DMS 273 (cell line): Measurements from ENCODE around the gene EIF3F.
A peak's percentile ranks its signal among the peaks of the same experiment; 100 is the strongest.

ENCODE experiments used
- DNase-seq: peaks from one replicate; lab custom pipeline; 2025; ENCODE audit not compliant: unreplicated experiment; lab: John Stamatoyannopoulos, UW

Gene EIF3F, protein sequence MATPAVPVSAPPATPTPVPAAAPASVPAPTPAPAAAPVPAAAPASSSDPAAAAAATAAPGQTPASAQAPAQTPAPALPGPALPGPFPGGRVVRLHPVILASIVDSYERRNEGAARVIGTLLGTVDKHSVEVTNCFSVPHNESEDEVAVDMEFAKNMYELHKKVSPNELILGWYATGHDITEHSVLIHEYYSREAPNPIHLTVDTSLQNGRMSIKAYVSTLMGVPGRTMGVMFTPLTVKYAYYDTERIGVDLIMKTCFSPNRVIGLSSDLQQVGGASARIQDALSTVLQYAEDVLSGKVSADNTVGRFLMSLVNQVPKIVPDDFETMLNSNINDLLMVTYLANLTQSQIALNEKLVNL

DNA sequence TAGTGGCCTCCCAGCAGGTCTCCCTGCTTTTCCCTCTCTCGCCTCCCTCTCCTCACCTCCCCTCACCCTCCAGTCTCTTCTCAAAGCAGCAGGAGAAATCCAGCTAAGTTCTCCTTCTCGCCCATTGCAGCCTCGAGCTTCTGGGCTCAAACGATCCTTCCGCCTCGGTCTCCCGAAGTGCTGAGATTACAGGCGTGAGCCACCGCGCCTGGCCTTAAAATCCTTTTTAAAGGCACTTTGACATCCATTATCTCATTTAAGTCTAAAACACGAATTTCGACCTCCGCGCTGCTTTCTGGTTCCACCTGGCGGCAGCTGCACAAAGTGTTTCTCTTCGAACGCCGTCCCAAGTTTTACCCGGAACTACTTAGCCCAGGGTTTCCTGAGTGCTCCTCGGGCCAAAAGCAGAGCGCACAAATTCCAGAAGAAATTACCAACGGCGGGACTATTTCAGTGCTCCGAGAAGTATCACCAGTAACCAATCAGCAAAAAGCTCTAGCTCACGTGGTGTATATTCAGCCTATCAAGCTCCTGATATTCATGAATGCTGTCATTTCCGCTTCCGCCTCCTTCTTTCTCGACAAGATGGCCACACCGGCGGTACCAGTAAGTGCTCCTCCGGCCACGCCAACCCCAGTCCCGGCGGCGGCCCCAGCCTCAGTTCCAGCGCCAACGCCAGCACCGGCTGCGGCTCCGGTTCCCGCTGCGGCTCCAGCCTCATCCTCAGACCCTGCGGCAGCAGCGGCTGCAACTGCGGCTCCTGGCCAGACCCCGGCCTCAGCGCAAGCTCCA is at the start of gene EIF3F:
TSS of gene EIF3F (plus strand) at position 570 of the 792 bp plus-strand sequence. CDS start at position 586, 16 bp downstream.
- DNase-seq, result peak; percentile 98

DNA sequence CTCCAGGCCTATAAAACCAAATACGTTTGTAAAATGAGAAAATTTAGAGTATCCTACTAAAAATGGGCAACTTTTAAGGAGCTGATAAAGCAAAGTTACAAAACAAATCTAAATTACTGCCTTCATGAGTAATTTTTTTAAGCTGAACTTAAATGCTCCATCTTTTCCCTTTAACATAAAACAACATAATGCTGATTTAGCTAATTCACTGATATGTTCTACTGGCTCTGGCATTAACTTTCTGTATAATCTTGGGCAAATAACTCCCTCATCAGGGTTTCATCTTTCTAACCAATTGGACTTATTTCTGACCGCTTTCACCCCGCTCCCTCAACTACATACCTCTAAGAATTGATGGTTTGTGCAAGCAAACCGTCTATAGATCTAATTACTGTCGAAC is 46.0 kb upstream of the EIF3F start:
- no peak for DNase-seq

DNA sequence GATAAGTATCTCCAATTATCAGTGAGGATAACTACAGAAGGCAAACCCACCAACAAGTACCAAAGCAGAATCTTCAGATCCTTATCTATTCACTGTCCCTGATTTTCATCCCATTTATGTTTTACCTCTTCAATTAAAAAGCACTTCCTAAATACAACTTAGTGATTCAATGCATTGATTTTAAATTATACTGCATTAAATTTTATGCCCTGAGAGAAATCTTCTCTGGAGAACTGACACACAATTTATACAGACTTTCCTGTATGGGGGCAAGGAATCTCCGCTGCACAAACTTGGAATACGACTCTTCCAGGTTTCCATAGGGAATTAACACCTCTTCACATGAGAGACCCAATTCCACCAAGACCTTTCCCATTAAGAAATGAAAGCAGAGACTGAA is 45.5 kb upstream of the EIF3F start, which contains the start of gene OR10A3:
TSS of gene OR10A3 (minus strand) at position 101 of the 400 bp plus-strand sequence. CDS start 2,188 bp downstream, outside the sequence.
- no peak for DNase-seq

DNA sequence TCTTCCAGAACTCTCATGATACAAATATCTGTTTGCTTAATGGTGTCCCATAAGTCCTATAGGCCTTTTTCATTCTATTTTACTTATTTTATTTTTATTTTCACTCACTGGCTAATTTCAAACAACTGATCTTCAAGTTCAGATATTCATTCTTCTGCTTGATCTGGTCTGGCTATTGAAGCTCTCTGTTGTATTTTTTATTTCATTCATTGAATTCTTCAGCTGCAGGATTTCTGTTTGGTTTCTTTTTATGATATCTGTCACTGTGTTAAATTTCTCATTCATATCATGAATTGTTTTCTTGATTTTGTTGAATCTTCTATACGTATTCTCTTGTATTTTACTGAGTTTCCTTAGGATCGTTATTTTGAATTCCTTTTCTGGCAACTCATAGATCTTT is 43.0 kb upstream of the EIF3F start:
- no peak for DNase-seq

DNA sequence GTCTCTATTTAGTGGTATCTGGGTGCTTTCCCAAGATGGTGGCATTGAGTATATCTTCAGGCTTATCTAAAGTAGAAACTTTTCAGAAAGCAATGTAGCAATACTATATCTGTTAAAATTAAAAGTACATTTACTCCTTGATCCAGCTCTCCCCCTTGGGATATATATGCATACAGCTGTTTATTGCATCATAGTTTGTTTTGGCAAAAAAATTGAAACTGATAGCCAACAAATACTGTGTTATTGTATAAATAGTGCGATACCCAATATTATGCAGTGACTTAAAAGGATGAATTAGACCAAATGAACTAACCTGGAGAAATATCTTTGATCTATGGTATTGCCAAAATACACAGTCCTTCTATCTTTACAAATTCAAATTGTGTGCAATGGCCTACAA is 37.2 kb upstream of the EIF3F start:
- no peak for DNase-seq

DNA sequence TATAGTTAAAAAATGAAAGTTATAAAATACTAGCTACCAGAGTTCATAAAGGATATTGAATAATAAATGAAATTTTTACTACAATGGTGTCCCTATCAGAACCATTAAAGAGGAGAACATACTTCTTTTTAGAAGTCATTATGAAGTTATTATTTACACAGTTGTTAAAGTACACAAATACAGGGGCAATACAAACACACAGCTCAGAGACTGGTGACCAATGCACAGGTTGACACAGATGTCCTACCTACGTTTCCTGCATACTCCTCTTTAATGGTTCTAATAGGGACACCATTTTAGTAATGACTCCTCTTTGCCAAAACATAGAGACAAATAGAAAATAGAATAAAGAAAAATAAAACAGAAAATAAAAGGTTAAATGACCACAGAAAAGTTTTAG is 31.9 kb upstream of the EIF3F start:
- no peak for DNase-seq

DNA sequence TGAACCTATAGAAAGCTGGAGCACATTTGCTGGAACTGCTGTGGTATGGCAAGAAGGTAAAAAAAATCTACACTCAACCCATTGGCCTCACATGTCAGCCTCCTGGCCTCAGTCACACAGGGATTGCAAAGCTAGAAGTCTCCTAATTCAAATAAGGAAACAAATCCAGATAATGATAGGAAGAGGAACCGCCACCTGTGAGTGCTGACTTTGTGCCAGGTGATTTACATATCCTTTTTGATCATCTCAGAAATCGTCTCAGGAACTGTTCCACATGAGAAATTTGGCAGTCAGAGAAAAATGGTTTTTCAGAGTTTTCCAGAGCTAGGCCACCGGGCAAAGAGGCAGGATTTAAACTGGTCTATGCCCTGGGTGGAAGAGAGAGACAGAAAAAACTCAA is 22.9 kb upstream of the EIF3F start:
- DNase-seq, result no peak

DNA sequence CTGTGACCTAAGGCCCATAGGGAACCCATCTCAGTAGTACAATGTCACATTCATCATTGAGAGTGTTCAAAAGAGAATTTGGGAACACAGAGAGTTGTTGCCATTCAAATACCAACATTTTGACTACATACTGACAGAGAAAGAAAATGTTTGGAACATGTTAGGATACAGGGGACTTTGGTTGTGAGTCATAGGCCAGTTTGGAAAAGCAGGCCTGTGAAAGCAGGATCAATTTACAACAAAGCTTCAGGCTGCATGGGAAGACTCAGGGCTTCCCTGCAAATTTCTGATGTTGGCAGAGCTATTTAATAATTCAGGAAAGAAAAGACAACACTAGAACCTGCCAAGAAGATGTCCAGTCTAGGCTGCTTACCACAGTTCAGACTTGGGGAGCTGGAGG is 22.3 kb upstream of the EIF3F start:
- no peak for DNase-seq

DNA sequence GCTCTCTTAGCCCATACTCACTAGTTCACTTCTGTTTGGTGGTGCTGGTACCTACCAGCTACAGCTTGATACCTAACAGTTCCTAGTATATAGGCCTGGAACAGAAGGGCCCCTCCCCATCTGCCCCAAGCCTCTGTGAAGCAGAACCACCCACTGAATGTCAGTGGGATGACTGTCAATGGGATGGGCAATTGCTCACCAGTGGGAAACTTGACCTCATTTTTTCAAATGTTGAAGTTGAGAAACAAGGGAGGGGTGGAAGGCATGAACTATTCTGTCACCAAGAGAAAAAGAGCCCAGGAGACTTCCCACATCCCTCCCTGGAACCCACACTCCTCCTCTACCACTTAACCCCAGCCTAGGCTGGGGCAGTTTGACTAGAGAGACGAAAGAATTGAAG is 21.8 kb upstream of the EIF3F start, which contains the start of gene NLRP10:
TSS of gene NLRP10 (minus strand) at position 62 of the 400 bp plus-strand sequence. CDS start 1,952 bp downstream, outside the sequence.
- no peak for DNase-seq

DNA sequence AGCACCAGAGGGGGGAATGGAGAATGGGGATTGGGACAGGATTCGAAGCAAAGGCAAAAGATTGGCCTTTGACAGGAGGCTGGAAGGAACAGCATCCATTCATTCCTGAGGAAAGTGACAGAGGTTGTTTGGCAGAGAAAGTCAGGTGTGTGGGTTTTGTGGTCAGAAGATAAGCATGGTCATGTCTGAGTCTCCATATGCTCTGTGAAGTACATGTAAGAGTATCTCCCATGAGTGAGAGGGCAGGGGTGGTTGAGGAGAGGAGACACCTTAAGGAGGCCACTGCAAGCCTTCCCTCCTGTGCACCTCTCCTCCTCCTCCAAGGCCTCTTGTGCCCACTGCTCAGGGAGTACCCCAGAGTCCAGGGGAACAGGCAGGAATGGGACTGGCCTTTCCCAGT is 20.0 kb upstream of the EIF3F start:
- no peak for DNase-seq

DNA sequence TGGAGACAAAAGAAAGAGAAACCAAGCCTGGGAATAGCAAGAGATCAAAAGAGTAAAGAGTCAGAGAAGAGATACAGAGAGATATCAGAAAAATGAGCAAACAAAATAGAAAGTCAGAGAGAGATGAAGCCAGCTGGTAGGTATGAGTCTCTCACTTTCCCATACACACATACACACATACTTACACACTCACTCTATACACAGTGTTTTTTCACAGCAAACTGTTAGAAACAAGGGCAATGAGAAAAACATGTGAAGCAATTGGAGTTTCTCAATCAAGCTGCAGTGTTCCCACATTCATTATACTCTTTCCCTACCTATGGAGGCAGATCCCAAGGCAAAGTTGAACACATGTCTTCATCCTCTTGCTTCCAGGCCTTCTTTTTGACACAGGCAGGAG is 19.3 kb upstream of the EIF3F start:
- DNase-seq, result no peak

DNA sequence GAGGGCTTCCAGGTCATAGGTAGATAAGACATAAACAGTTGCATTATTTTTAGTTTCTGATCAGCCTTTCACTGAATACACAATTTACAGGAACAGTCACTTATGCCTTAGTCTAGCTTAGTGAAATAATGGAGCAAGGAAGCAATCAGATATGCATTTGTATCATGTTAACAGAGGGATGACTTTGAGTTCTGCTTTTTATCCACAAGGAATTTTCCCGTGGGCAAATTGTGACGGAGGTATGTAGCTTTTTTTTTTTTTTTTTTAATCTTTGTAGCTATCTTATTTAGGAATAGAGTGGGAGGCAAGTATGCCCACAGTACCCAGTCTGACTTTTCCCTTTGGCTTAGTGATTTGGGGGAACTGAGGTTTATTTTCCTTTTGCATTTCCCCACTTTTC is 18.5 kb upstream of the EIF3F start:
- no peak for DNase-seq

DNA sequence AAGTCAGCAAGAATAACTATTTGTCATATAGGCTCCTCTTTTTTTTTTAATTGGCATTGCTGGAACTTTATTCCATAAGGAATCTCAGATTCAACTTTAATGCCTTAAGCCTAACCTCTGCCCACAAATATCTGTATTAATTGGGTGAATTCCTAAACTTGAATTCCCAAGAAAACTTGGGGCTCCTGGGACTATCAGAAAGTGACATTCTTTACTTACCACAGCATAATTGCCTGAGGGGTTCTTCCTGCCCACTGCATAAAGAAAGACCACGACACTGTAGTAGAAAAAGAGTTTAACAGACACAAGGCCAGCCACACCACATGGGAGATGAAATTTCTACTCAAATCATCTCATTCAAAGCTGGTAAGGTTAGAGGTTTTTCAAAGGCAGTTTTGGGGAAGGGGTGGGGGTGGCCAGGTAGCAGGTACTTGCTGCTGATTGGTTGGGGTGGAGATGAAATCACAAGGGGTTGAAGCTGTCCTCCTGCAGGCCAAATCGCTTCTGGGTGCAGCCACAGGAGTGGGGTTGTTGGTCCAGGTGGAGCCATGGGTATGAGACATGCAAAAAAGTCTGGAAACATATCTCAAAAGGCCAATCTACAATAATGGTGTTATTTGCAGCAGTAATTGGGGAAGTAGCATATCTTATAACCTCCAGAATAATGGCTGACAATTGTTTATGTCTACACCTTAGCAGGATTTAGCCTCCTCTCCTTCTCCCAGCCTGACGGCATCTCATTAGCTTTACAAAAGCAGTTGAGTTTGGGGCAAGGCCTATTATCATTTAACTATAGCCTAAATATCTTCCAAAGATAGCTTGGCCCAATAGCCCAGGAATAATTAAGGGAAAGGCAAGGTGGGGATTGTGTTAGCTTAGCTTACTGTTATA is 17.1 kb upstream of the EIF3F start:
- no peak for DNase-seq

DNA sequence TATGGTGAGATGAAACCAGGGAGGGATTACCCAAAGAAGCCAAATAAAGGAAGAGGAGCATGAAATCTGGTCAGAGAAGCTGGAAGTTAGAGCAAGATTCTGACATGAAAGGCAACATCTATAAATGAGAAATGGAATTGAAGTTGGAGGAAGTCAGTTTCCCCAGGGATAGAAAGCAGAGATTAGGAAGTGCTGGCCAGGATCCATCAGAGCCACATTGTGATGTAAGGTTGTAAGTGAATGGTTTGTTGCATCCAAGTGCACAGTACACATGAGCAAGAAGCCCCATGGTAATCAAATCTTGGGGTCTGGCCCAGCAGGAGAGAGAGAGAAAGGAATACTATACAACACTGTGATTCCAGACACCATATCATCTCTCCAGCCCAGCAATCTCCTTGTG is 15.3 kb upstream of the EIF3F start:
- no peak for DNase-seq

DNA sequence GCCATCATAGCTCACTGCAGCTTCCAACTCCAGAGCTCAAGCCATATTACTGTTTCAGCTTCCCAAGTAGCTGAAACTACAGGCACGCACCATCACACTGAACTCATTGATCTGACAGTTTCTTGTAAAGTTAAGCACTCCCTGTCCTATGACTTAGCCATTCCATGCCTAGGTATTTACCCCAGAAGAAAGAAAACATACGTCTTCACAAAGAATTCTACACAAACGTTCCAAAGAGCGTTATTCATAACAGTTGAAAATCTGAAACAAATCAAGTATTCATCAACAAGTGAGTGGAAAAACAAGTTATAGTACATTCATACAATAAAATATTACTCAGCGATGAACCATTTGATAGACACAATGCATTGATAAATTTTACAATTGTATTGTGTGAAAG is 14.1 kb upstream of the EIF3F start:
- no peak for DNase-seq

DNA sequence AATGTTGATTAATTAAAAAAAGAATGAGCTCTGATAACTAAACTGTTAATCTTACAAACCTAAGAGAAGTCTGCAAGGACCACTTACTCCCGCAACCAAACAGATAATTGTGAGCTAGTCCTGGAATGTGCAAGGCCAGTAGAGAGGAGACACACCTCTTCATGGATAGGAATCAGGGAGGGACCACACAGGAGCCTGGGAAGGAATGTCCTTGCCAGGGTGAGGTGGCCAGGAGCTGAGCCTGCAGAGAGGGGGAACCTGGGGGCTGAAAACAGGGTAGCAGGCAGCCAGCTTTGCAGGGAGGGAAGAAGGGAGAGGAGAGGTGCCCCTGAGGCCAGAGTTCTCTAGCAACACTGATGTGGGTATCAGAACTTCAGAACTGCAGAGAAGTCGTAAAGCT is 12.5 kb upstream of the EIF3F start:
- no peak for DNase-seq

DNA sequence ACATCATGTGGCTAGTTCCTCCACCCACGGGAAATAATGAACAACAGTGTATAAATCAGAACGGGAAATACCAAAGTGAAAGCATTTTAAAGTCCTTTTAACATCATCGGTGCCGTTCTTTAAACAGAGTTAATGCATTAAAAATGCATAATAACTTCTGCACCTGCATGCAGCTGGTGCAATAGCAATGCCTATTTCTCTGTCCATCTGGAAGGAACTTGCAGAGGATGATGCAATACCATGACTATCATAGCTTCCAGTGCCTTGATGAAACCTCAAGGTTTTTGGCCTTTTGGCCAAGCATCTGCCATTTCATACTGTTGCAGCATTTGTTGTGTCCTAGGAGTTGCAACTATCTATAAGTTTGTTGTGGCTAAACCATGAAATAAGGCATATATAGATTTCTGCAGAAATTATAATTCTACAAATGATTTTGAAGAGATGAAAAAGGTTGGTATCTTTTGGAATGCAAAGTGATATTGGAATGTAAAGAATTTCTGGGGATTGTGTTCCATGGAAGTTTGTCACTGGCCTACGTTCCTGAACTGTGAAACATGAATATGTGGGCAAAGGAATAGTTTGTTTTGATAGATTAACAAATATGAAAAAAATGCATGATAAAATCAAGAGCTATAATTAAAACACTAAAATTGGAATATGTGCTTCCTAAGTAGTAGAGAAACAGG is 9.8 kb upstream of the EIF3F start:
- DNase-seq, result no peak

DNA sequence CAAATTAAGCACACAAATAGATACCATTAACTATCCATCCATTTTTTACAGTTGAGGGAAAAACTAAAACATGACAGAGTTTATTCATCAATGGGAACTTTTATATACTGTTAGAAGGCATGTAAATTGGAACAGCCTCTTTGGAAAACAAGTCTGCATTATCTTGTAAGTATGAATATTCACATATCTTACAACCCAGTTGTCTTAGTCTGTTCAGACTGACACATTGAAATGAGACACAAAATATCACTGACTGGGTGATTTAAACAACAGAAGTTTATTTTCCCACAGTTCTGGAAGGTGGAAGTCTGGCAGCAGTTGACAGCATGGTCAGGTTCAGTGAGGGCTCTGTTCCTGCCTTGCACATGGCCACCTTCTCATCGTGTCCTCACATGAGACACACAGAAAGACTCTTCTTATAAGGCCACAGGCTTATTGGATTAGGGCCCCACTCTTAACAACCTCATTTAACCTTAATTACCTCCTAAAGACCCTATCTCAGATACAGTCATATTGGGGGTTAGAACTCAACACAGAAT is 5.4 kb upstream of the EIF3F start:
- no peak for DNase-seq

DNA sequence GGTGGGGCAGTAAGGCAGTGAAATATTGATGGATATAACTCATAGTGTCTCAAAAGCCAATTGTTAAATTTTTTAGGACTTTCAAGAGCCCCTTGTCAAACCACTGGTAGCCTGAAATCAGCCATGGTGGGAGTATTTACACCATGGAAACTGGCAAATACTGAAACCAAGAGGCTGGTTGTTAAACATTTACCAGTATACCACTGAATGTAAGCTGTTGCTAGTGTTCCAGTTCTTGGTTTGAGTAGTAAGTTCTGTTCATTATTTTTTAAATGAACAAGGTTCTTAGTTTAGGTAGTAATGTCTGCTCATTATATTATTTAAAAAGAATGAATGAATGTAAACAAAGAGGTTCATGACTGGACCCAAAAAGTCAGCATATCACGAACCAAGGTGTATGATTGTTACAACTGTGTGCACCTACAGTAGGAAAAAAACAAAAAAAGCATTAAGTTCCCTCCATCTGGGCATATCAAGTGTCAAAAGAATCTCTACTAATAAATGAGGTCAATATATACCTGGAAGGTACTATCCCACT is 4.5 kb upstream of the EIF3F start:
- no peak for DNase-seq
